IMR-90 (cell line): ENCODE results near the gene TOR4A. TPM values are rescaled to one million over a fixed set of nuclear protein-coding genes. Genes with fewer than 3 reads are reported as not detected.

ENCODE experiments used
- ATAC-seq: fragments of 200-7000 bp; cut with Tn5 transposase; 2 replicates; pipeline ENCODE4 v1.9.1; 2020; ENCODE audit warnings: low read depth, mild to moderate bottlenecking, moderate library complexity
- BruUV-seq: library from RNA; stranded (reverse); fragments of 400-500 nt; replicated peaks from 2 replicates; lab custom pipeline; 2021; lab: Mats Ljungman, UMichigan
- CTCF ChIA-PET: fragments of 300-600 bp; formaldehyde crosslinking; extraction: SDS; loops from one replicate; lab custom pipeline; 2021; ENCODE audit warnings: antibody characterized with exemption; lab: Yijun Ruan, JAX
- POLR2A ChIA-PET: fragments of 300-600 bp; sonication (Branson Sonifier 250); formaldehyde crosslinking; loops from one replicate; lab custom pipeline; 2022; ENCODE audit warnings: antibody characterized with exemption; ENCODE audit not compliant: unreplicated experiment; lab: Charles Lee
- DNase-seq: peaks from one replicate; pipeline ENCODE4 v3.0.0; 2013
- H2AFZ ChIP-seq: replicated peaks from 2 replicates; pipeline ENCODE3; 2013; ENCODE audit warnings: low read length, mild to moderate bottlenecking; ENCODE audit not compliant: poor library complexity
- H2AK5ac ChIP-seq: 2 replicates; pipeline ENCODE4 v1.6.1; 2013; ENCODE audit warnings: low read depth, low read length, inconsistent platforms
- H2AK9ac ChIP-seq: replicated peaks from 2 replicates; pipeline ENCODE3; 2013; ENCODE audit warnings: mild to moderate bottlenecking, low read depth, low read length, moderate library complexity; ENCODE audit not compliant: poor library complexity
- H2BK120ac ChIP-seq: 2 replicates; pipeline ENCODE4 v1.6.1; 2013; ENCODE audit warnings: low read depth, low read length, inconsistent platforms
- H2BK15ac ChIP-seq: 3 replicates; pipeline ENCODE4 v1.6.1; 2013; ENCODE audit warnings: low read depth, low read length, inconsistent platforms
- H2BK20ac ChIP-seq: 2 replicates; pipeline ENCODE4 v1.6.1; 2013; ENCODE audit warnings: low read depth, mild to moderate bottlenecking, inconsistent platforms, low read length, moderate library complexity
- H2BK5ac ChIP-seq: 2 replicates; pipeline ENCODE4 v1.6.1; 2013; ENCODE audit warnings: mild to moderate bottlenecking, low read depth, low read length, inconsistent platforms; ENCODE audit not compliant: poor library complexity, severe bottlenecking
- H3K14ac ChIP-seq: replicated peaks from 2 replicates; pipeline ENCODE4 v1.6.1; 2013; ENCODE audit warnings: low read depth, low read length, inconsistent platforms
- H3K18ac ChIP-seq: 2 replicates; pipeline ENCODE4 v1.6.1; 2013; ENCODE audit warnings: low read depth, low read length, control low read depth
- H3K23ac ChIP-seq: 2 replicates; pipeline ENCODE4 v1.6.1; 2013; ENCODE audit warnings: low read depth, low read length, inconsistent platforms
- H3K27ac ChIP-seq: 2 replicates; pipeline ENCODE4 v1.5.1; 2013; ENCODE audit warnings: mild to moderate bottlenecking, control low read depth, low read length; ENCODE audit not compliant: insufficient read depth
- H3K27me3 ChIP-seq: 2 replicates; pipeline ENCODE4 v1.6.1; 2013; ENCODE audit warnings: low read length; ENCODE audit not compliant: control insufficient read depth, insufficient read depth
- H3K36me3 ChIP-seq: 2 replicates; pipeline ENCODE4 v1.6.1; 2013; ENCODE audit warnings: low read length, mixed read lengths; ENCODE audit not compliant: control insufficient read depth, insufficient read depth
- H3K4ac ChIP-seq: 2 replicates; pipeline ENCODE4 v1.6.1; 2013; ENCODE audit warnings: low read depth, low read length, inconsistent platforms
- H3K4me1 ChIP-seq: 2 replicates; pipeline ENCODE4 v1.6.1; 2013; ENCODE audit warnings: low read length, mixed read lengths; ENCODE audit not compliant: control insufficient read depth, insufficient read depth
- H3K4me2 ChIP-seq: 2 replicates; pipeline ENCODE4 v1.6.1; 2013; ENCODE audit warnings: low read depth, mild to moderate bottlenecking, control low read depth, low read length, moderate library complexity
- H3K4me3 ChIP-seq: 2 replicates; pipeline ENCODE4 v1.5.1; 2013; ENCODE audit warnings: low read depth, mild to moderate bottlenecking, control low read depth, low read length, moderate library complexity; ENCODE audit not compliant: insufficient read depth
- H3K56ac ChIP-seq: 2 replicates; pipeline ENCODE4 v1.6.1; 2013; ENCODE audit warnings: low read length, inconsistent platforms; ENCODE audit not compliant: insufficient read depth; ENCODE audit errors: extremely low read depth
- H3K79me1 ChIP-seq, 2 experiments: 2 replicates each; pipeline ENCODE4 v1.6.1; 2013; ENCODE audit warnings: low read length in 2 of 2, inconsistent platforms in 1 of 2, low read depth in 1 of 2
- H3K9ac ChIP-seq: 2 replicates; pipeline ENCODE4 v1.6.1; 2013; ENCODE audit warnings: low read depth, low read length, control low read depth
- H3K9me1 ChIP-seq: 2 replicates; pipeline ENCODE4 v1.6.1; 2013; ENCODE audit warnings: low read length, inconsistent platforms; ENCODE audit not compliant: insufficient read depth
- H3K9me3 ChIP-seq: 2 replicates; pipeline ENCODE4 v1.6.1; 2013; ENCODE audit warnings: low read length; ENCODE audit not compliant: control insufficient read depth, insufficient read depth
- H4K20me1 ChIP-seq: 2 replicates; pipeline ENCODE4 v1.6.1; 2013; ENCODE audit warnings: low read length, inconsistent platforms; ENCODE audit not compliant: insufficient read depth
- H4K5ac ChIP-seq: 2 replicates; pipeline ENCODE4 v1.6.1; 2013; ENCODE audit warnings: mild to moderate bottlenecking, low read depth, low read length, control low read depth
- H4K8ac ChIP-seq, 2 experiments: 2 replicates each; pipeline ENCODE4 v1.6.1; 2013; ENCODE audit warnings: low read depth in 2 of 2, low read length in 2 of 2, control low read depth in 1 of 2, inconsistent platforms in 1 of 2
- H4K91ac ChIP-seq: 2 replicates; pipeline ENCODE4 v1.6.1; 2013; ENCODE audit warnings: low read depth, low read length, inconsistent platforms; ENCODE audit not compliant: insufficient read depth
- BHLHE40 ChIP-seq: fragments of 150-350 bp; IDR thresholded peaks from 2 replicates; pipeline ENCODE4 v1.6.1; 2016; ENCODE audit warnings: mild to moderate bottlenecking, low read depth, low read length
- CEBPB ChIP-seq: IDR thresholded peaks from 2 replicates; pipeline ENCODE4 v1.6.1; 2012; ENCODE audit warnings: low read depth, low read length, improper control_type of control experiment
- CHD1 ChIP-seq: IDR thresholded peaks from 2 replicates; pipeline ENCODE4 v1.6.1; 2012; ENCODE audit warnings: low read depth, low read length, improper control_type of control experiment
- CTCF ChIP-seq: conservative IDR thresholded peaks from 2 replicates; pipeline ENCODE4 v1.5.1; 2012; ENCODE audit warnings: mild to moderate bottlenecking, low read depth, low read length, improper control_type of control experiment
- FOS ChIP-seq: fragments of 150-350 bp; IDR thresholded peaks from 2 replicates; pipeline ENCODE4 v1.6.1; 2016; ENCODE audit warnings: low read depth, low read length
- MAFK ChIP-seq: IDR thresholded peaks from 2 replicates; pipeline ENCODE4 v1.6.1; 2012; ENCODE audit warnings: low read depth, low read length, improper control_type of control experiment
- MAZ ChIP-seq: IDR thresholded peaks from 2 replicates; pipeline ENCODE4 v1.6.1; 2012; ENCODE audit warnings: low read depth, mild to moderate bottlenecking, low read length, improper control_type of control experiment, moderate library complexity, borderline replicate concordance
- MXI1 ChIP-seq: IDR thresholded peaks from 2 replicates; pipeline ENCODE4 v1.6.1; 2012; ENCODE audit warnings: low read depth, mild to moderate bottlenecking, low read length, moderate library complexity, borderline replicate concordance
- NFE2L2 ChIP-seq: fragments of 150-350 bp; IDR thresholded peaks from 2 replicates; pipeline ENCODE4 v1.6.1; 2016; ENCODE audit warnings: low read depth, mild to moderate bottlenecking, low read length
- POLR2A ChIP-seq: IDR thresholded peaks from 2 replicates; pipeline ENCODE4 v1.6.1; 2012; ENCODE audit warnings: mild to moderate bottlenecking, low read depth, low read length
- RAD21 ChIP-seq: IDR thresholded peaks from 2 replicates; pipeline ENCODE4 v1.6.1; 2012; ENCODE audit warnings: low read length, improper control_type of control experiment
- RCOR1 ChIP-seq: IDR thresholded peaks from 2 replicates; pipeline ENCODE4 v1.6.1; 2012; ENCODE audit warnings: mild to moderate bottlenecking, low read length, improper control_type of control experiment; ENCODE audit not compliant: insufficient replicate concordance
- RFX5 ChIP-seq: IDR thresholded peaks from 2 replicates; pipeline ENCODE4 v1.8.0; 2012; ENCODE audit warnings: low read depth, mild to moderate bottlenecking, low read length, moderate library complexity
- SMC3 ChIP-seq: fragments of 150-350 bp; IDR thresholded peaks from 2 replicates; pipeline ENCODE4 v1.6.1; 2016; ENCODE audit warnings: low read depth, mild to moderate bottlenecking, antibody characterized with exemption, low read length, moderate library complexity
- USF2 ChIP-seq: fragments of 150-350 bp; IDR thresholded peaks from 2 replicates; pipeline ENCODE4 v1.6.1; 2017; ENCODE audit warnings: mild to moderate bottlenecking, antibody characterized with exemption, low read length, low read depth
- whole genome bisulfite sequencing, 2 experiments: methylation state at CpG; one replicate each; pipeline versions ENCODE4 v1.1.5 to v1.1.7; 2013; ENCODE audit warnings: missing lambda C conversion rate in 2 of 2; ENCODE audit not compliant: insufficient read length in 1 of 2; ENCODE audit errors: extremely low coverage in 2 of 2; 5-methylcytosine and 5-hydroxymethylcytosine counted together
- dilution Hi-C: fragments of 300-500 bp; cut with HindIII; formaldehyde crosslinking; loops from one replicate; pipeline ENCODE4 v1.14.3; 2018; ENCODE audit warnings: low sequenced_read_pairs; ENCODE audit not compliant: unreplicated experiment
- in situ Hi-C: fragments of 300-500 bp; cut with MboI; formaldehyde crosslinking; loops from 3 replicates; pipeline ENCODE4 v1.14.3; 2019; ENCODE audit warnings: low sequenced_read_pairs, inconsistent platforms, mixed read lengths
- intact Hi-C: fragments of 100-400 bp; cut with micrococcal nuclease; formaldehyde crosslinking; loops from 2 replicates; pipeline ENCODE4 v1.10.0; 2022
- polyA plus RNA-seq, 3 experiments: library from polyadenylated mRNA; depleted of rRNA; stranded (reverse); fragments of >200 nt; gene quantifications; 2 replicates each; pipeline ENCODE4 v1.2.3, GENCODE V29; 2012; ENCODE audit warnings: low replicate concordance in 1 of 3
- total RNA-seq: library from RNA; depleted of rRNA; stranded (reverse); fragments of >200 nt; gene quantifications from 2 replicates; pipeline ENCODE4 v1.2.3, GENCODE V29; 2012
- TF ChIP-seq, protein P1 (sequence below): fragments of 150-350 bp; IDR thresholded peaks from 2 replicates; pipeline ENCODE4 v1.6.1; 2016; ENCODE audit warnings: low read depth, mild to moderate bottlenecking, low read length, moderate library complexity, borderline replicate concordance

TOR4A gene
- total and polyA plus RNA-seq, 2 of the 4 experiments (the other 2 are of a cell fraction) = 9.7 to 22.9 TPM

GRCh38 chr9:137279741-137280473 is 2.4 kb downstream of the TOR4A start:
- peak overlapping the region; percentile 28; the same call in 1 of the 2 replicates for H2AK5ac ChIP-seq
- TF ChIP-seq BHLHE40 (no peak), CTCF (no peak), CHD1 (no peak), MXI1 (no peak), RAD21 (no peak), MAFK (no peak), FOS (no peak), NFE2L2 (no peak), RCOR1 (no peak), MAZ (no peak), USF2 (no peak), POLR2A (no peak), CEBPB (no peak), SMC3 (no peak), RFX5 (no peak)
- TF ChIP-seq, protein P1, sequence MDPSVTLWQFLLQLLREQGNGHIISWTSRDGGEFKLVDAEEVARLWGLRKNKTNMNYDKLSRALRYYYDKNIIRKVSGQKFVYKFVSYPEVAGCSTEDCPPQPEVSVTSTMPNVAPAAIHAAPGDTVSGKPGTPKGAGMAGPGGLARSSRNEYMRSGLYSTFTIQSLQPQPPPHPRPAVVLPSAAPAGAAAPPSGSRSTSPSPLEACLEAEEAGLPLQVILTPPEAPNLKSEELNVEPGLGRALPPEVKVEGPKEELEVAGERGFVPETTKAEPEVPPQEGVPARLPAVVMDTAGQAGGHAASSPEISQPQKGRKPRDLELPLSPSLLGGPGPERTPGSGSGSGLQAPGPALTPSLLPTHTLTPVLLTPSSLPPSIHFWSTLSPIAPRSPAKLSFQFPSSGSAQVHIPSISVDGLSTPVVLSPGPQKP = no peak
- no peak overlapping the region for H3K4ac ChIP-seq
- no peak overlapping the region for H2BK20ac ChIP-seq
- intact Hi-C loops (no loop called here), in situ Hi-C loops (no loop called here), dilution Hi-C loops (no loop called here)
- no peak overlapping the region for H2BK120ac ChIP-seq
- H3K56ac ChIP-seq = no peak overlapping the region
- ATAC-seq = no peak
- H3K4me1 ChIP-seq = peaks cover 21% of the 10 kb centered on the region
- no peak overlapping the region for H2BK5ac ChIP-seq
- H3K36me3 ChIP-seq = peaks cover 29% of the 10 kb centered on the region
- ChIA-PET CTCF (no interaction called here), POLR2A (no interaction called here)
- WGBS, 2 experiments = 92% methylated on average over 18 of the region's 41 CpGs; no CpG with 5 or more reads in 1 of the 2 experiments
- DNase-seq = no peak
- H2AK9ac ChIP-seq = no peak overlapping the region
- no peak overlapping the region for H3K14ac ChIP-seq
- no peak overlapping the region for H2BK15ac ChIP-seq
- no peak overlapping the region for H3K9ac ChIP-seq
- peak overlapping the region; percentile 21 for H2AFZ ChIP-seq
- H4K20me1 ChIP-seq = peaks cover 40% of the 10 kb centered on the region
- H3K27me3 ChIP-seq = no peaks in the 10 kb centered on the region
- no peak overlapping the region for H3K4me2 ChIP-seq
- H3K18ac ChIP-seq = no peak overlapping the region
- no peaks in the 10 kb centered on the region for H3K9me3 ChIP-seq
- H3K4me3 ChIP-seq = no peak overlapping the region
- BruUV-seq = no TSS peak
- no peaks in the 10 kb centered on the region for H3K9me1 ChIP-seq
- H4K8ac ChIP-seq = no peak overlapping the region
- peaks cover 0 to 50% of the 10 kb centered on the region in 2 experiments for H3K79me1 ChIP-seq
- no peak overlapping the region for H3K23ac ChIP-seq
- no peak overlapping the region for H4K91ac ChIP-seq
- no peak overlapping the region for H4K5ac ChIP-seq
- H3K27ac ChIP-seq = no peak overlapping the region
